K562 (cell line): ENCODE data around the gene FARSA. TPM values are rescaled to one million over a fixed set of nuclear protein-coding genes. Genes with fewer than 3 reads are reported as not detected.
A peak's percentile ranks its signal among the peaks of the same experiment; 100 is the strongest.

Experiments
- ASH1L ChIP-seq: fragments of 450-650 bp; IDR thresholded peaks from 2 replicates; pipeline ENCODE4 v1.6.1; 2018; ENCODE audit warnings: borderline replicate concordance, mild to moderate bottlenecking, low read depth; ENCODE audit not compliant: partially characterized antibody
- CREB5 ChIP-seq: fragments of 250-450 bp; sonication (Bioruptor Pico); IDR thresholded peaks from 2 replicates; pipeline ENCODE4 v1.5.0; 2020; ENCODE audit warnings: mild to moderate bottlenecking
- E2F1 ChIP-seq: sonication (generic); formaldehyde crosslinking; IDR thresholded peaks from 2 replicates; pipeline ENCODE4 v1.8.1; 2023; ENCODE audit warnings: mild to moderate bottlenecking, missing genetic modification reagents, moderate library complexity
- ESRRA ChIP-seq: fragments of 450-650 bp; IDR thresholded peaks from 2 replicates; pipeline ENCODE4 v1.6.1; 2014; ENCODE audit warnings: low read depth, mild to moderate bottlenecking, moderate library complexity, borderline replicate concordance
- MAX ChIP-seq: sonication (generic); formaldehyde crosslinking; IDR thresholded peaks from 2 replicates; pipeline ENCODE4 v1.9.0; 2022; ENCODE audit warnings: mild to moderate bottlenecking, missing genetic modification reagents
- POLR3G ChIP-seq: IDR thresholded peaks from 2 replicates; pipeline ENCODE4 v1.6.1; 2011; ENCODE audit not compliant: insufficient read length, insufficient replicate concordance; ENCODE audit errors: extremely low read depth
- SIN3B ChIP-seq: fragments of 450-650 bp; IDR thresholded peaks from 2 replicates; pipeline ENCODE4 v1.6.1; 2017; ENCODE audit warnings: low read depth, mild to moderate bottlenecking, moderate library complexity
- TEAD4 ChIP-seq, 2 experiments: sonication (generic) in 1 of 2; formaldehyde crosslinking in 1 of 2; IDR thresholded peaks; 2 replicates each; pipeline versions ENCODE4 v1.6.1 to v1.8.0; 2012 to 2022; ENCODE audit warnings: borderline replicate concordance in 1 of 2, inconsistent platforms in 1 of 2, low read length in 1 of 2, mild to moderate bottlenecking in 1 of 2, missing genetic modification reagents in 1 of 2
- ZBTB43 ChIP-seq: sonication (generic); formaldehyde crosslinking; IDR thresholded peaks from 2 replicates; pipeline ENCODE4 v1.8.0; 2023; ENCODE audit warnings: mild to moderate bottlenecking, missing genetic modification reagents
- ZFX ChIP-seq: sonication (generic); formaldehyde crosslinking; IDR thresholded peaks from 2 replicates; pipeline ENCODE4 v1.8.0; 2022; ENCODE audit warnings: mild to moderate bottlenecking, missing genetic modification reagents, moderate library complexity
- ZHX1 ChIP-seq: fragments of 150-350 bp; conservative IDR thresholded peaks from 2 replicates; pipeline ENCODE4 v1.6.1; 2014; ENCODE audit warnings: low read length
- ZNF133 ChIP-seq: fragments of 250-450 bp; sonication (Bioruptor Pico); IDR thresholded peaks from 2 replicates; pipeline ENCODE4 v1.4.0; 2020; ENCODE audit warnings: mild to moderate bottlenecking
- ZNF134 ChIP-seq: fragments of 250-450 bp; sonication (Bioruptor Pico); conservative IDR thresholded peaks from 2 replicates; pipeline ENCODE4 v1.4.0; 2020
- ZNF217 ChIP-seq: sonication (generic); formaldehyde crosslinking; IDR thresholded peaks from 2 replicates; pipeline ENCODE4 v1.8.0; 2022; ENCODE audit warnings: mild to moderate bottlenecking, missing genetic modification reagents
- ZNF398 ChIP-seq: fragments of 250-450 bp; sonication (Bioruptor Pico); IDR thresholded peaks from 2 replicates; pipeline ENCODE4 v1.8.0; 2021; ENCODE audit warnings: moderate library complexity, mild to moderate bottlenecking, inconsistent platforms
- ZNF561 ChIP-seq: fragments of 450-650 bp; formaldehyde crosslinking; conservative IDR thresholded peaks from 2 replicates; pipeline ENCODE4 v1.4.0; 2020; ENCODE audit warnings: mild to moderate bottlenecking, moderate library complexity
- ZNF75A ChIP-seq: fragments of 450-650 bp; formaldehyde crosslinking; IDR thresholded peaks from 2 replicates; pipeline ENCODE4 v1.4.0; 2020; ENCODE audit warnings: mild to moderate bottlenecking
- polyA plus RNA-seq, 8 experiments: library from polyadenylated mRNA; depleted of rRNA in 4 of 8; stranded (reverse) in 5 of 8; unstranded in 3 of 8; fragments of >200 nt; fragmentation: Nextera tagmentation in 2 of 8; fragmentation: Illumina TruSeq in 1 of 8; extraction: Ambion mirVana in 2 of 8; extraction: Trizol in 1 of 8; gene quantifications; 2 replicates each; pipeline versions ENCODE4 v1.2.1 to v1.2.3, GENCODE V29; 2011 to 2014; ENCODE audit warnings: inconsistent platforms in 1 of 8, missing spikeins in 1 of 8
- total RNA-seq, 7 experiments: library from RNA; depleted of rRNA in 6 of 7; stranded (reverse); fragments of >200 nt in 6 of 7; fragmentation: Illumina TruSeq in 2 of 7; extraction: Trizol in 2 of 7; gene quantifications; 2 replicates each; pipeline versions ENCODE4 v1.2.1 to v1.2.3, GENCODE V29; 2011 to 2021; ENCODE audit warnings: low replicate concordance in 1 of 7

FARSA gene
- total and polyA plus RNA-seq, 9 of the 15 experiments (the other 6 are each of a cell fraction or from before 2014, with no cell fraction given): 25.2 to 237 (median 89.6) TPM

GRCh38 chr19:12937927-12938778, 4.6 kb upstream of the FARSA start, which contains the start of gene CALR (continued):
- TF ChIP-seq ZNF561 (no peak), ZHX1 (peak; percentile 15; the same call in 1 of the 2 replicates), TEAD4 (IDR thresholded peaks at IDR 0.05; ENCODE audit: low read length) (peak; percentile 25; the same call in 1 of the 2 replicates), TEAD4 (CRISPR knock-in tag; IDR thresholded peaks at IDR 0.05; ENCODE audit: borderline replicate concordance) (0 out of 2 replicates have a peak, but pooled peaks have one; percentile 35), CREB5 (CRISPR knock-in tag) (no peak), POLR3G (no peak), ZNF217 (CRISPR knock-in tag) (no peak), ESRRA (0 out of 2 replicates have a peak, but pooled peaks have one; percentile 23), ZBTB43 (no peak), ZFX (CRISPR knock-in tag) (peak; percentile 85), ASH1L (peak; percentile 97), ZNF398 (CRISPR knock-in tag) (no peak), SIN3B (peak; percentile 78), E2F1 (CRISPR knock-in tag) (no peak), MAX (CRISPR knock-in tag) (peak; percentile 85), ZNF133 (no peak), ZNF75A (CRISPR knock-in tag) (no peak), ZNF134 (no peak)
